Umbilical cord (tissue), 2 donors: ENCODE measurements around the gene FGF14. TPM values are rescaled to one million over a fixed set of nuclear protein-coding genes. Genes with fewer than 3 reads are reported as not detected.

Experiments
- DNase-seq: peaks from one replicate; pipeline ENCODE4 v3.0.0-alpha.2; 2015; ENCODE audit warnings: low spot score
- total RNA-seq: library from RNA; depleted of rRNA; stranded (reverse); fragments of >200 nt; gene quantifications from one replicate; pipeline ENCODE4 v1.2.3, GENCODE V29; 2014; ENCODE audit warnings: low replicate concordance; ENCODE audit not compliant: insufficient read depth

FGF14 gene
- total RNA-seq, 1 donor from 2014 or later = 3.1 TPM

DNA sequence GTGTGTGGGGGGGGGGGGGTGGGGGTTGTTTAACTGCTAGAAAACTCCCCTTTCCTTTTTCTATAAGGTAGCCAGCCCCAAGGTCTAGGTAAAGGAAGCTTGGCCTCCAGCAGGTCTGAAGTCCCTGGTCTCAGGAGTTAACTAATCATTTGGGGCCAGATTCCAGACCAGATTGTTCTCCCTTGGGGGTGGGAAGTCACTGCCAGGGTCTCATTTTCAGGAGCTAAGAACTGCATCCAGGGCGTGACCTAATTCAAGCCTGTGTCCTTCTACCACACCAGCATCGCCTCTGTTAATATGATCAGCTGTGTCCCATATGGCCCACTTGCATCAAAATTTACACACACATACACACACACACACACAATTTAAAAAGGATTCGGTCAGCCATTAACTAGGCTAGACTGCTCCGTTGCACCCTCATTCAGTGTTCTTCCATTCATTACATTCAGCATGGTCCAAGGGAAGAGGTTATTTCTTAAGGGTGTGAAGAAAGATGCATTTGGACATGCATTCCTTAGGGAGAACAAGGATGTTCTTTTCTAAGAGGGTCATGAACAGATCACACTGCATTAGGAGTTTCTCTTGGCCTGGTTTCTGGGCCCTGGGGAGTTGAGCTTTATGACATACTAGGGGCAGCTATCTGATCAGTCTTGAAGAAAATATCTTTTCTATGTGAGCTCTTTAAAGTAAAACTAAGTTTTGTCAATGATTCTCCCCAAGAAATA lies 91.0 kb downstream of the FGF14 start:
- DNase-seq = no peak

DNA sequence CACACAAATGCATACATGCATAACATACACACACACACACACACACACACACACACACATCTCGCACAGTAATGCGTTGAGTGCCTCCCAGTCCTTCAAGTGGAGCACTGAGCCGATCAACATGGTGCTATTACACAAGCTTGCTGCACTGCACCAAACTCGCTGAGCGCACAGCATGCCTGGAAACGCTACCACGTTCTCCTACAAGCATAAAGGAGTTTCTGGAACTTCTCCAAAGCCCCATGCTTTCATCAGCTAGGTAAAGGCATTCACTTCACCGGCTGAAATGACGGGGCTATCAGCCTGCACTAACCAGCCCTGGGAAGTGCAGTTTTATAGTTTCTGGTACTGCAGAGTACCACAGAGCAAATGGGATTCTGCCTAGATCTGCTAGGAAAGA lies 92.7 kb downstream of the FGF14 start:
- DNase-seq = no peak

DNA sequence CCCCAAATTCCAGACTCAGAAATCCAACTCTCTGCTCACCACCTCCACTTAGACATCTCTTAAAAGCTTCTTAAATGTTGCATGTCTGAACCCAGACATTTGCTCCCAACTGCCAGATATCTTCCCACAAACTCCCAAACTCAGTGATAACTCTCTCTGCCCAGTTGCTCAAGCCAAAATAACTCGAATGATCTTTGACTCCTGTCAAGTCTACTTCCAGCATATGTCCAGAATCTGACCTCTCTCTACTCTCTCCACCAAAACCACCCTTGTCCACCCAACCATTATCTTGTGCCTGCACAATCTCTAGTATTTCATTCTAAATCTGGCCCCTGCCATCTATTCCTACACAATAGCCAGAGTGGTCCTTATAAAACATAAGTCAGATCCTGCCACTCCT lies 99.3 kb downstream of the FGF14 start:
- no peak for DNase-seq

DNA sequence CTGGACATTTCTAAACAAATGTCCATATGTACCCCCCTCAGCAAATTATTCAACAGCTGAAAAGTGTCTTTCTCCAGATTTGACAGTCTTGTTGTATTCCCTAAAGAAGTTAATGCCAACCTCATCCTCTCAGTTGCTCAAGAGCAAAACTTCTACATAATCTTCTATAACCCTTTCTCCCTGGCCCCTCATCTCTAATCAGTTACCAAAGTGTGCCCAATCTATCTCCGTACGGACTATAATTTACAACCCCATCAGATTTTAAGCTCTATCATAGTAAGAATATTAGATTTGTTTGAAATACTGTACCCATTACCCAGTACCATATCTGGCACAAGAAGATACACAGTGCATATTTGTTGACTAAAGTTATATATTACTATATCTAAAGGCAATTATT lies 101.5 kb downstream of the FGF14 start:
- no peak for DNase-seq

DNA sequence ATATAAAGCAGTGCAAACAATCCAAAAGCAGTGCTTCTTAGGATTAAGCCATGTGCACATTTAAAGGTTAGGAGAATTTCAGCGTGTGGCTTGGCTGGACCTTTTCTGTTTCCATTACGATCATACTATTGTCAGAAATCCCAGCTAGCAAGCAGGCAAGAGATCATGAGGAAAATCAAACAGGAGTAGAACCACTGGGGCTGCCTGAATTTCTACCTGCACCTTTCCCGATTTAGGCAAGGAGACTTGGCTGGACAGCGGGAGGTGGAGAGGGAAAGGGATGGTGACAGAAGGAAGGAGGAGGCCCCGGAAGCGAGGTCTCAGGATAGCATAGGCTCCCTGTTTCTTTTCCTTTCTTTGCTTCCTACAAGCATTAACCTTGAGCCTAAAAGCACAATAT lies 102.5 kb downstream of the FGF14 start:
- DNase-seq = no peak

DNA sequence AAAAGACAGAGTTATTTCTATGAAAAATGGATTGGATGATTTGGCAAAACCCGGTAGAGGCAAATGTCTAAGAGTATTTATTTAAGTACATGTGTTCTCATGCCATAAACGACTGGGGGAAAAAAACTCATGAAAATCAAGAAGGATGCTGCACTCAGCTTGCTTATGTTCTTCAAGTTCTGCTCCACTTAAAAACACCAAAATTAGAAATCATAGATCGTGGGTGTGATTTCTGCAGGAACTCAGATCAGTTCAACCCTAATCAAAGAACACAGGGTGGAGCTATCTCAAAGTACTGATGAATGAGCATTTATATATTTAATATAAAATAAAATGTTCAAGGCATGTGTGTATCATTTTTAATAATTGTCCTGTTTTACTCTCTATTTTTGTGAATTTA lies 103.8 kb downstream of the FGF14 start:
- DNase-seq = no peak

DNA sequence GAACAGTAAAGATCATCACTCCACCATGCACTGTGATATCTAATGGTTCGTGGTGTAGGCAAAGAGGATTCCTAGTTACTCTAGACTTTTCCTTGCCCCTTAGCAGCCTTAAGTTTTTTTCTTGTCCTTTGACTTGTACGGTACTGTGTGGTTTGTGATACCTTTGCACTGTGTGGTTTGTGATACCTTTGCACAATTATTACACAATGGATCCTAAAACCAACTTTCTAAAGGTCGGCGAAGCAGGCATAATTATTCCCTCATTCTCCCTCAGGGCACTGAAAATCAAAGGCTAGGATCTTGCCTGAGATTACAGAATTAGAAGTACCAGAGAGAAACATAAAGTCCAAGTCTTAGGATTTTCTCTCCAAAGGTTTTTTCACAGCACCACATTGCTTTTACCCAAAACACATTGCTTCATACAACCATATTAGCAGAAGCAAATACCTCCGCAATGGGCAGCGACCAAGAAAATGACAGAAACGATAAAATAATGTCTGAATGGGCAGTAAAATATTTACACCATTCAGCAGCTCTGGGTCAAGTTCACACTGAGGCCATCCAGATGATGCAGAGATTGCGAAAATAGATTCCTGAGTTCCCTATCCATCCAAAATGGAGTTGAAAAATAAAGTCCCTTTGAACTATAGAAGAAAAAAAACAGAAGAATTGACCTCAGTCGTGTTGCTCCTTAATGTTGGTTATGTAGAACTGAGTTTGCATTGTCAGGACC lies 106.4 kb downstream of the FGF14 start:
- no peak for DNase-seq

DNA sequence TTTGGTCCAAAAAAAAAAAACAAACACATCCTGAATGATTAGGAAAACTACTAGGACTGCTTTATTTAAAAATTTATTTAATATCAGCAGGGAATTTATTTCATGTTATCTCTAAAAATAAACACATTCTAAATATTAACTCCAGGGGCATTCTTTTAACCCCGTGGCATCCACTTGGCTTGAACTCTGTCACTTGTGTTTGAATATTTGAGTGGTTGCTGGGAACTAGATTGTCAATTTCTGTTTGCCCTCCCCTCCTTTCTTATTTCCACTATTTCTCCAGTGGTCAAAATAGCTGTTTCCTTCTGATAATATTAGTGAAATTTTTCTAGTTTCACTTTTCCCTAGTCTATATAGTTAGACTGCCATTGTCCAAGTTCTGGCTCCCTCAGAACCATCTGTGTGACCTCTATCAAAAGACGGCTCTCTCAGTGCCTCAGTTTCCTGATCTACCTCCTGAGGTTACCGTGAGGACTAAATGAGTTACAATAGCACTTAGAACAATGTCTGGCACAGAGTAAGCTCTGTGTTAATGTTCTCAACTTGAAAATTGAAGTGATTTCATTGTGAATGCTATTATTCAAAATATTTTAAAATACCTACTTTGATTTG lies 107.3 kb downstream of the FGF14 start:
- DNase-seq = no peak

DNA sequence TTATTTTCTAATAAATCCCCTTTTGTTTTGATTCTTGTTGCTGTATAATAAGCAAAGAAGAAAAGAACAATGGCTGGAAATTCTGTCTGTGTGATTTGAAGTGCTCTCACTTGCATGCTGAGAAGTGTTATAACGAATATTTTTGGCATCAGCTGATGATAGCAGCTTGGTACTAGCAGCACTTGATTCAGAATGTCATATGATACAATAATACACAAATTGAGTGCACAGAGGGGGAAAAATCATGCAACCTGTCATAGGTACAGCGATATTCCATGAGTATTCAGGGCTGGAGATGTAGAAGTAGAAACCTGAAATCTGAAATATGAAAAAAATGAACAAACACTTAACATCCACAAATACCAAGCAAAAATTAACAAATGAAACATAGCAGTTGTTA lies 108.1 kb downstream of the FGF14 start:
- DNase-seq = no peak

DNA sequence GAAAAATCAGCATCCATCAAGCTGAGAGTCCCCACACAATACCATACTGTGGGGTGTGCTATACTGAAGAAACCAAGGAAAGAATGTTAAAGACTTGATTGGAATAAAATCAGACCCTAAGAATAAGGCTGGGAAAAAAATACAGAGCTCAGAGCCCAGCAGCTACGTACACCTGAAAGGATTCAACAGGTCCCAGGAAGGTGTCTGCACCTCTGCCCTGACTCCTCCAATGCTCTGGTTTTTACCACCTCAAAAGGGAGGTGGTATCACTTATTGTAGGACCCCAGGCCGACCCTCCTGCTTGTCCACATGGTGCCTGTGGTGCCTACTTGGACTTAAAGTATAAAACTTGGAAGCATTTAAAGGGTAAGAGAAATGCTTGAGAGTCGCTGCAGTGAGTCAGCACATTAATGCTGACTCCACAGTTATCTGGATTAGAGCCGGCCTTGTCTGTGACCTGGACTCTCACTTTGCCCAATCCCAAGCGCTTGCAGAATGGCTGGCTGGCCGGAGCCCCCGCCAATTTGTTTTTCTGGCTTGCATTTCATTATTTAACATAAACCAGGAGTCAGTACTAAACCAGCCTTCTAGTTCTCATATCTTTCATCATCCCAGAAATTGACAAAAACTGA lies 110.1 kb downstream of the FGF14 start:
- peak; percentile 69 for DNase-seq

DNA sequence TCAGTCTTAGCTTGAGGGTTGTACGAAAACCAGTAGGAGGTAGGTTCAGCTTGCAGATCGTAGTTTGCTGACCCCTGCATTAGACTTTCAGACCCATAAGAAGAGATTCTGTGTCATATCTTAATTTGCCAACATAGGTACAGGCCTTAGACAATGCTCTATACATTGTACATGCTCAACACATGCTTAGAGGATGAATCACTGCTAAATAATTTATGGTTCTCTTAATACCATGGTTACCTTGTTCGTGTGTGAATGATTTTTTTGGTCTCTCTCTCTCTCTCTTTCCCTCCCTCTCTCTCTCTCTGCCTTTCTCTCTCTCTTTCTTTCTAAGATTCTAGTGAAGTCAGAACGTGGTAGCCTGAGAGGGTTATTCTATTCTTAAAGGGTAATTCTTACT lies 112.2 kb downstream of the FGF14 start:
- no peak for DNase-seq

DNA sequence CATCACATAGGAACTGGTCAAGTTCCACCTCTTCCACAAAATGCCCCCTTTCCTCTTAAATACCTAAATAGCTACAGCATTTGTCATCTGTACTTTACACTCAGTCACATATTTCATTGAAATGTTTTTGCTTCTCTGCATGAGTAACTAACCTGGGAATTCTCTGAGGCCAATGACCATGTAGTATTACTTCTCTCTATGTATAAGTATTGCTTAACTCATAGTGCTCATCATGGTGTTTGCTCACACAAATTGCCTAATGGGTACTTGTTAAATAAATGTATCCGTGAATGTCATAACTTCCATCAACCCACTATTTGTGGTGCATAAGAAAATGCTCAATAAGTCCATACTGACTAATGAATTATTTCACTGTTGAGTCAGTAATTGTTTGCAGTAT lies 115.5 kb downstream of the FGF14 start:
- DNase-seq = no peak

DNA sequence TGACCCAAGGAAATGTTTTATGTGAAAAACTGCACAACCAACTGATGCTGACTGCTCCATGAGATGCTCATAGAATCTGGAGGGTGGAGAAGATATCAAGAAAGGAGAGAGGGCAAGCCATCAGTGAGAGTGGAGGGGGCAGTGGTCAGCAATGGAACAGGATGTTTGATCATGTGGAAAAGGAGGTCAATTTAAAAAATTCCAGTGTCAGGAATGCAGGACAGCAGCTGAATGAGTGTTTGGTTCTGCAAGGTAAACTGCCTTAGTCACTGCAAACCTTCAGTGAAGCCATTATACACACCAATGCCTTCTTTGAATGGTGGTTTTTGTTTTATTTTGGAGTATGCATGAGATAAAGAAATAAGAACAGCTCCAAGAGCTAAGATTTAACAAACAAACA lies 121.5 kb downstream of the FGF14 start:
- no peak for DNase-seq

DNA sequence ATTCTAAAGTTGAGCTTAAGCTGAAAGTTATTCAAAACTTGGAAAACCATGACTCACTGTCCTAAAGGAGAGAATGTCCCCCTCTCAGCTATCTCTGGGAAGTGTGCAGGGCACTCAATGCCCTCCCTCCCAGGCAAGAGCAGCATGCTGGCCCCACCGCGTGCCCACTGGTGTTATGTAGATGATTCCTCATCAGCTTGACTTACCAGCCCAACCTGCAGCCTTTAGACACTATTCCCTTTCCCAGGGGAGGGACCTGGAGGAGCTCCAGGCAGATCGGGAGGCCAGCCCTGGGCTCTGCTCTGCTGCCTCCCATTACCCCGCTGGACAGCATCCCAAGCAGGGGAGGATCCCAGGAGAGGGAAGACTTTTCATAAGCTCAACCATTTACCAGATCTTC lies 124.6 kb downstream of the FGF14 start:
- no peak for DNase-seq

DNA sequence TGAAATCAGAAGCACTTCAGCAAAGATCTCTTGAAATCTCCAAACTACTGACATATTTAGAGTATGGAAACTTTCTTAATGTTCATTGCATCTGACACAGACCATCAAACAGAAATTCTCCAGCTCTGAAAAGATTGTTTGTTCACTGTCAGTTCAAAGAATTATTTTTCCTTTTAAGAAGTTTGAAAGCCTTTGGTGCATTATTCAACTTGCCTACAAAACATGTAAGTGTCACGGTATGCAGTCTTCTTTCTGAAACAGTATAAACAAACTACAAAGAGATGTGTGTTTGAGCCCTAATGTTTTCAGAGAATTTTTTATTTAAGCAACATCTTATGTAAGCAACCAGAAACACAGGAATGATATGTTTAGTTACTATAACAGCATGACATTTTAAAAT lies 125.4 kb downstream of the FGF14 start:
- DNase-seq = no peak

DNA sequence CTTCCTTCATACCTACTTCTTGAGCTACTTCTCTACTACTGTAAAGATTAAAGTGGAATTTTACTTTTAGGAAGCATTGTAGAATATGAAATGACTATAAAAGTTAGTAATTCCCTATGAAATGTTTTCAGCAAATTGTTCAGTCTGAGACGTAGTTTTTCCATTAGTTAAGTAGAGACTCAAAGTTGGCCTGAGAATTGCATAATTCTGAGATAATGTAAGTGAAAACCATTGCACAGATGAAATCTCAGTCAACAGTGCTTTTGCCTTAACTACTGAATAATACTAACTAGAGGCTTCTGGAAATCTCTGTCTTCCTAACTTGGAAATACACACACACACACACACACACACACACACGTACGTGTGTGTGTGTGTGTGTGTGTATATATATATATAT lies 125.9 kb downstream of the FGF14 start:
- peak; percentile 48 for DNase-seq

DNA sequence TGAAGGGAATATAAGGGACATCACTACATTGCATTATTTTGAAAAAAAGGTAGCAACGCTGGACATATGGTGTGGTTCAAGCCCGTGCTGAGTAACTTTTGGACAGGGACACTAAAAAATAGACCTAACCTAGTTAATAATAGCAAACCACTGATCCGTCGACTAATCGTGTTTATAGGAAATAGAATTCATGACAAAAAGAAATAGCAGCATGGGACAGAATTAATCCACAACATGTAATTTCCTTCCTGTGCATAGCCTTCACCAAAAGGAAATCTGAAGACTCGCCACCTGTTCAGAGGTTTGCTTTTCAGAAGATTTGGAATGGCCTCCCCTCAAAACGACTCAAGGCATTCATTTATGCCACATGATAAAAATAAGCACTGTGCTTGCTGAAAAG lies 128.7 kb downstream of the FGF14 start:
- no peak for DNase-seq

DNA sequence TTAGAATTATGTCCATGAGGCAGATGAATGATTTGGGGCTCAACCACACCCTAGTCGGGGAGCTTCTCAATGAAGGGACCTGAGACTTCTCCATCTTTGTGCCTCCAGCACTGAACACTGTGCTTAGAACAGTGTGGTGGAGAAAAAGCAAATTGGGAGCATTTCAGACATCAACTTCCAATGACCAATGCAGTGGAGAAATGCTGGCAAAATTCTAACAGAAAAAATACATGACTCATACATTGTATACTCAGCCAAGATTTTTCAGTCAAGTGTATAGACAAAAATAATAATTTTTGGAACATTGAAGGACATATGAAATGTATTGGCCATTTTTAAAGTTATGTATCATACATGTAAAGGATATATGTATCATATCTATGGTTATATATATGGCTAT lies 134.7 kb downstream of the FGF14 start:
- no peak for DNase-seq

DNA sequence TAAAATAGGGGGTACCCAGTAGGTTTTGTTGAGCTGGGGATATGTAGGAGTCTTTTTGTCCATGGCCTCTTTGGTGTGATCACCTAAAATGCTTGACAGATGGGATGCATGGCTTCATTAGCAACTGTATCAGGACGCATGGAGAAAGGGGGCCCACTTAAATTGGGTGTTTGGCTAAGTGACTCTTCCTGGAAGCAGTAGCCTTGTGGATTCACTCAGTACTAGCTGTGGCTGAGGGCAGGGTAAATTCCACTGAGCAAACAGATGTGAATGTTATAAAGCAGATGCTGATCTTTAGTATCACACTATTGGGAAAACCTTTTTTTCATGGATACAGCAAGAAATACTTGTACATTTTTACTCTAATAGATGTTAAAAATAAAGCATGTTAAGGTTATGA lies 140.0 kb downstream of the FGF14 start:
- no peak for DNase-seq

DNA sequence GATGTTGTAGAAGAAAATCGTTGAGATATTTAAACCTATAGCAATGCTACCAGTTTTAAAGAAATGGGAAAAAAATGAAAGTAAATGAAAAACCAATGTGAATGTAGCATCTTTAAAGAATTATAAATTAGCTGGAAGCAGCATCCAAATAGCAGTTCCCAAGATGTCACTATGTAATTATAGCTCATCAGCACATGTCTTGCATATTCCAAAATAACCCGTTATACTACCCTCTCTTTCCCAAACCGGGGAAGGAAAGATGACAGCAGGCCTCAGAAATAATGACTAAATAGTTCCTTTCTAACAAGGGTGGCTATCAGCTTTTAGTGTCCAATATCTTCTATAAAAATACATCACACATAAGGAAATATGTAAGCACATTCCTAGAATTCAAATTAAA lies 140.5 kb downstream of the FGF14 start:
- no peak for DNase-seq

DNA sequence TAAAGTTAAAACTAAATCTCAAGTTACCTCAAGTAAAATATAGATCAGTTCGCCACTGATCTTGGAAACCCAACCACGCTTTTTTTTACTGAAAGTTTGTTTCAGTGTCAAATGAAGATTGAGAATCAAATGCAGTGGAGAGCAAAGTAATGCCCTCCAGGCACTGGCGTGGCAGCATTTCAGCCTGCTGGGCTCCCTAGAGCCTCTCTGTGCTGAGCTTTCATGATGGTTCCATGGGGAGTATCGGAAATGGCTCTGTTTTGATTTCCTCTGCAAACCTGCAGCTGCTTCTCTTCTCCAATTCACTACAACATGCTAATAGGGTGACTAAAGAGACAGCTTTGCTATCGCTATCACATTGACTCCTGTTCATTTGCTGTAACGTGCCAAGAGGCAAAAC lies 141.6 kb downstream of the FGF14 start:
- no peak for DNase-seq

DNA sequence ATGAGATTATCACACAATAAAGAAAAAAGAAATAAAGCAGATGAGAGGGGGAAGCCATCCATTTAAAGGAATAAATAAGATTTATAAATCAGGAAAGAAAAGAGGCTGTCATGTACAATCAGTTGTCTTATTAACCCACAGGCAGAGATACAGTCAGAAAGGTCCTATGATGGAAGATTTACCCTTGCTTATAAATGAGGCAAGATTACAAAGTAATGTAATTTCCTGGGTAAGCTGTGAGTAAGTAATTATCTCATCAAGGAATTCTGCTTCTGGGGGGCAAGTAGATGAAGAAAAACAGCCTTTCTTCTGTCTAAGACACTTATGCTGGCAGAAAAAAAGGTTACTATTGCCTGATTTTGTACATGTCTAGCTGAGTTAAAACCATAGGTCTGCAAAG lies 146.4 kb downstream of the FGF14 start:
- DNase-seq = no peak

DNA sequence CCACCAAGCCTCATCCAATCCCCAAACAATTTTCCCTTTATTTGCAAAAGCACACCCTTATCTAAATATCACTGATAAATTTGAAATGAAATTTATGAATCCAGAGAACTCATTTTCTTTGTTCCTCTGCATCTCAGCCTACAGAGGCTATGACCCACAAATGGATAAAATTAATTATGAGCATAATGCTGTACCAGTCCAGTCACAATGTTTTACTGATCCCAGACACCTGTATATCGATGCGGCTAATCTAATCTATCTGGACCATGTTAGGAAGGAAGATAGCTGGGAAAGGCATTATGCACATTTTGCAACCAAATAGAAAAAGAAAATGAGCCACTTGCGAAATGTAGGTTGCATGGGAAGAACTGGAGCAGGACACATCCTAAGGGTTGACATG lies 150.0 kb downstream of the FGF14 start:
- no peak for DNase-seq
